ENCODE data around the gene GPR32.
A peak's percentile ranks its signal among the peaks of the same experiment; 100 is the strongest.

The GPR32 gene

DNA sequence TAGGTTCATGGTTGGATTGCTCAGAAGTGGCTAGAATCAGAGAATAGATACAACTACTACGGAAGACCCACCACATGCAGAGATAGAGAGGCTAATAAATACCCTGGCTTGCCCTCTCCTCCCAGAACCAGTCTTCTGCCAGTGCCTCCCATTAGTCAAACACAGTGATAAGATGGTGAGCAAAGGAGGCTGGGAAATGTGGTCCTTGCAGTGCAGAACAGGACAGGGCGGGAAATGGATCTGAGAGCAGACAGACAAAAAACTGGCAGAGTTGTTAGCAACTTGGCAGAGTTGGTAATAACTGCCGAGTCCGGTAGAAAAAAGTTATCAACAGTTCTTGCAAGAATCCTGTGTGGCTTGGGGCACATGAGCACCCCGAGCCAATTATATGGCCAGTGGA, 44.6 kb downstream of the GPR32 start:
- Histone ChIP-seq H3K9me3 (ENCODE audit: control insufficient read depth, insufficient read depth, low read depth, low read length) (no peaks in the 10 kb centered on the region), H3K27ac (ENCODE audit: extremely low read depth, low read depth, low read length) (no peak overlapping the region), H3K36me3 (ENCODE audit: control insufficient read depth in 2 of 2, insufficient read depth in 1 of 2, low read length in 2 of 2) (no peaks in the 10 kb centered on the region), H3K4me3 (ENCODE audit: low read depth, low read length) (no peak overlapping the region), H3K4me1 (ENCODE audit: control insufficient read depth, insufficient read depth, low read length) (no peaks in the 10 kb centered on the region)
- TF ChIP-seq, protein P1, sequence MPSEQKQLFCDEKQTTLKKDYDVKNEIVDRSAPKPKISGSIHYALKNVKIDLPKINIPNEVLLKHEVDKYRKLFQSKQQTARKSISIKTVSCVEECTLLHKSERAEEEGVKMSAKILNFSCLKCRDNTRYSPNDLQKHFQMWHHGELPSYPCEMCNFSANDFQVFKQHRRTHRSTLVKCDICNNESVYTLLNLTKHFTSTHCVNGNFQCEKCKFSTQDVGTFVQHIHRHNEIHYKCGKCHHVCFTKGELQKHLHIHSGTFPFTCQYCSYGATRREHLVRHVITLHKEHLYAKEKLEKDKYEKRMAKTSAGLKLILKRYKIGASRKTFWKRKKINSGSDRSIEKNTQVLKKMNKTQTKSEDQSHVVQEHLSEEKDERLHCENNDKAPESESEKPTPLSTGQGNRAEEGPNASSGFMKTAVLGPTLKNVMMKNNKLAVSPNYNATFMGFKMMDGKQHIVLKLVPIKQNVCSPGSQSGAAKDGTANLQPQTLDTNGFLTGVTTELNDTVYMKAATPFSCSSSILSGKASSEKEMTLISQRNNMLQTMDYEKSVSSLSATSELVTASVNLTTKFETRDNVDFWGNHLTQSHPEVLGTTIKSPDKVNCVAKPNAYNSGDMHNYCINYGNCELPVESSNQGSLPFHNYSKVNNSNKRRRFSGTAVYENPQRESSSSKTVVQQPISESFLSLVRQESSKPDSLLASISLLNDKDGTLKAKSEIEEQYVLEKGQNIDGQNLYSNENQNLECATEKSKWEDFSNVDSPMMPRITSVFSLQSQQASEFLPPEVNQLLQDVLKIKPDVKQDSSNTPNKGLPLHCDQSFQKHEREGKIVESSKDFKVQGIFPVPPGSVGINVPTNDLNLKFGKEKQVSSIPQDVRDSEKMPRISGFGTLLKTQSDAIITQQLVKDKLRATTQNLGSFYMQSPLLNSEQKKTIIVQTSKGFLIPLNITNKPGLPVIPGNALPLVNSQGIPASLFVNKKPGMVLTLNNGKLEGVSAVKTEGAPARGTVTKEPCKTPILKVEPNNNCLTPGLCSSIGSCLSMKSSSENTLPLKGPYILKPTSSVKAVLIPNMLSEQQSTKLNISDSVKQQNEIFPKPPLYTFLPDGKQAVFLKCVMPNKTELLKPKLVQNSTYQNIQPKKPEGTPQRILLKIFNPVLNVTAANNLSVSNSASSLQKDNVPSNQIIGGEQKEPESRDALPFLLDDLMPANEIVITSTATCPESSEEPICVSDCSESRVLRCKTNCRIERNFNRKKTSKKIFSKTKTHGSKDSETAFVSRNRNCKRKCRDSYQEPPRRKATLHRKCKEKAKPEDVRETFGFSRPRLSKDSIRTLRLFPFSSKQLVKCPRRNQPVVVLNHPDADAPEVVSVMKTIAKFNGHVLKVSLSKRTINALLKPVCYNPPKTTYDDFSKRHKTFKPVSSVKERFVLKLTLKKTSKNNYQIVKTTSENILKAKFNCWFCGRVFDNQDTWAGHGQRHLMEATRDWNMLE (tag by site-specific recombination; conservative IDR thresholded peaks at IDR 0.05; ENCODE audit: low read depth) = no peak
- TF ChIP-seq ZNF10 (tag by site-specific recombination; IDR thresholded peaks at IDR 0.05) (no peak), ZEB2 (tag by site-specific recombination; IDR thresholded peaks at IDR 0.05) (no peak), ZNF394 (tag by site-specific recombination; IDR thresholded peaks at IDR 0.05; ENCODE audit: borderline replicate concordance) (no peak), ZNF624 (tag by site-specific recombination; IDR thresholded peaks at IDR 0.05) (no peak)
- ChIA-PET POLR2A (interaction anchor here (0.5 to 2.7 kb wide), 3 partner anchors 11 to 35 kb away, joined by 3 to 23 read pairs (median 3); no protein-coding TSS in a partner anchor), CTCF (interaction anchor here (0.6 to 1.7 kb wide), 3 partner anchors 90 to 188 kb away, joined by 3 to 4 read pairs (median 4); no protein-coding TSS in a partner anchor)

DNA sequence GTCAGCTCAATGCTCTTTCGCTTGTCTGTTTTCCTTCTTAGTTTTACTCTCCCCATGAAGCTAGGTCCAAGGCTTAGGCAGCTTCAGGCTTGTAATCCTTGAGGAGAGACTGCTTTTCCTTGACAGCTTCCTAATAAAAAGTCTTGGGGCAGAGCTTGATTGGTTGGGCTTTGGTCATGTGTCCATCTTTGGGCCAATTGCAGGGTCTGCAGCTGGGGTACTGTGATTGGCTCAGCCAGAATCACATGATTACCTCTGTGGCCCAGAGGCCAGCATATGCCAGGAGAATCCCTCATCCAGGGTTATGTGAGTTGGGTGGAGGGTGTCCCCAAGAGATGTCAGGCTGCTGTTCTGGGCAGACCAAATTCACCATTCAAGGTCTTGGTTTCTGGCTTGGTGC, 45.2 kb downstream of the GPR32 start:
- POLR2A ChIA-PET = interaction anchor here (0.5 to 2.7 kb wide), 3 partner anchors 11 to 34 kb away, joined by 3 to 23 read pairs (median 3); no protein-coding TSS in a partner anchor
- Histone ChIP-seq H3K9me3 (ENCODE audit: control insufficient read depth, insufficient read depth, low read depth, low read length) (no peaks in the 10 kb centered on the region), H3K4me3 (ENCODE audit: low read depth, low read length) (no peak overlapping the region), H3K4me1 (ENCODE audit: control insufficient read depth, insufficient read depth, low read length) (no peaks in the 10 kb centered on the region), H3K36me3 (ENCODE audit: control insufficient read depth in 2 of 2, insufficient read depth in 1 of 2, low read length in 2 of 2) (no peaks in the 10 kb centered on the region), H3K27ac (ENCODE audit: extremely low read depth, low read depth, low read length) (no peak overlapping the region)
- CTCF ChIA-PET = interaction anchor here (0.5 to 1.7 kb wide), 3 partner anchors 24 to 107 kb away, joined by 4 read pairs; no protein-coding TSS in a partner anchor
- TF ChIP-seq ZNF341 (tag by site-specific recombination; IDR thresholded peaks at IDR 0.05; ENCODE audit: low read depth) (no peak), ZBTB7A (tag by site-specific recombination; IDR thresholded peaks at IDR 0.05; ENCODE audit: low read depth) (no peak), ZXDB (tag by site-specific recombination; IDR thresholded peaks at IDR 0.05) (no peak), SCRT1 (tag by site-specific recombination; IDR thresholded peaks at IDR 0.05; ENCODE audit: borderline replicate concordance) (no peak), ZNF350 (tag by site-specific recombination; IDR thresholded peaks at IDR 0.05) (0 out of 2 replicates have a peak, but pooled peaks have one; percentile 31), MZF1 (tag by site-specific recombination; IDR thresholded peaks at IDR 0.05; ENCODE audit: borderline replicate concordance) (no peak)

DNA sequence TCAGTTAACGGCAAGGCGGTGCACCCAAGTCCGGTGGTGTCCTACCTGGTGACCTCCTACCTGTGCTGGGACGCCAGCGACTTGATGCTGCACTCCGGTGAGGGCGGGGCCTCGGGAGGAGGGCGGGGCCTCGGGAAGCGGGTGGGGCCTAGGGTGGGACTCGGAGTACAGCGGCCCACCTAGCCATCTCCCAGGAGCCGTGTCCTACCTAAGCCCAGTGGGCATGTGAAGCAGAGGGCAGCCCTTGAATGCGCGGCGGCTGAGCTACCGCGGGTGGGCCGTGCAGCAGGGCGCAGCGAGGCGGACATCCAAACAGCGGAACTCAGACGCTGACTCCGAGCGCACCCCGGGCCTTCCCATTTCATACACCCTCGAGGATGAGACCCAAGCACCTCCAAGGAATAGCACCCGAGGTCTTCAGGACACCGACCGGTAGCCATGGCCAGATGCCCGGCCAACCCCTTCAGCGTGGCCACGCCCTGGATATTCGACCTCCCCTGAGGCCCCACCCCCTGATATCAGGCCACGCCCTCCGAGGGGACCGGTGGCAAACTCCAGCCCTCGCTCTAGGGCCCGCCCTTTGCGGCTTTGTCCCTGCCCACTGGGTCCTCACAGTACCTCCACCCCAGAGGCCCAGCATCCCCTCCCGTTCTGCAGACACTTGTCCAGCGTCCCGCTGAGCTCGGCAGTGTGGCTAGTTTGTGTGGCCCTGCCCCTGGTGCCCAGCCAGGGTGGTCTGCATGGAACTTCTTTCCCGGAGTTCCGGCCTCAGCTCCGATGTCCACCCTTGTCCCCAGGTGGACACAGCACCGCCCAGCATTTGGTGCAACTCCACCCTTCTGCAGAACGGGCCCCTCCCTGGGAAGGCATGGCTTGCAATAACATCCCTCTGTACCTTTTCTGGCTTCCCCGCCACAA, 47.9 kb downstream of the GPR32 start:
- peak overlapping the region; percentile 50 for H3K4me3 ChIP-seq (ENCODE audit: low read depth, low read length)
- peak; percentile 95 for TF ChIP-seq ZNF335 (tag by site-specific recombination; conservative IDR thresholded peaks at IDR 0.05)
- TF ChIP-seq RBAK (tag by site-specific recombination; IDR thresholded peaks at IDR 0.05) = no peak
- no peak for TF ChIP-seq ZNF585B (tag by site-specific recombination; IDR thresholded peaks at IDR 0.05)
- TF ChIP-seq, protein P2, sequence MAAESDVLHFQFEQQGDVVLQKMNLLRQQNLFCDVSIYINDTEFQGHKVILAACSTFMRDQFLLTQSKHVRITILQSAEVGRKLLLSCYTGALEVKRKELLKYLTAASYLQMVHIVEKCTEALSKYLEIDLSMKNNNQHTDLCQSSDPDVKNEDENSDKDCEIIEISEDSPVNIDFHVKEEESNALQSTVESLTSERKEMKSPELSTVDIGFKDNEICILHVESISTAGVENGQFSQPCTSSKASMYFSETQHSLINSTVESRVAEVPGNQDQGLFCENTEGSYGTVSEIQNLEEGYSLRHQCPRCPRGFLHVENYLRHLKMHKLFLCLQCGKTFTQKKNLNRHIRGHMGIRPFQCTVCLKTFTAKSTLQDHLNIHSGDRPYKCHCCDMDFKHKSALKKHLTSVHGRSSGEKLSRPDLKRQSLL (tag by site-specific recombination; IDR thresholded peaks at IDR 0.05) = no peak
- TF ChIP-seq ZNF561 (tag by site-specific recombination; IDR thresholded peaks at IDR 0.05; ENCODE audit: borderline replicate concordance) = no peak
- no peak for TF ChIP-seq TCF7L2 (IDR thresholded peaks at IDR 0.05; ENCODE audit: borderline replicate concordance, low read depth, low read length)
- TF ChIP-seq ZNF248 (tag by site-specific recombination; IDR thresholded peaks at IDR 0.05) = no peak
- TF ChIP-seq, protein P3, sequence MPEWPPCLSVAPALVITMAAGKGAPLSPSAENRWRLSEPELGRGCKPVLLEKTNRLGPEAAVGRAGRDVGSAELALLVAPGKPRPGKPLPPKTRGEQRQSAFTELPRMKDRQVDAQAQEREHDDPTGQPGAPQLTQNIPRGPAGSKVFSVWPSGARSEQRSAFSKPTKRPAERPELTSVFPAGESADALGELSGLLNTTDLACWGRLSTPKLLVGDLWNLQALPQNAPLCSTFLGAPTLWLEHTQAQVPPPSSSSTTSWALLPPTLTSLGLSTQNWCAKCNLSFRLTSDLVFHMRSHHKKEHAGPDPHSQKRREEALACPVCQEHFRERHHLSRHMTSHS (tag by site-specific recombination; IDR thresholded peaks at IDR 0.05) = no peak
- no peak for TF ChIP-seq ZNF221 (tag by site-specific recombination; IDR thresholded peaks at IDR 0.05; ENCODE audit: borderline replicate concordance)
- no peak for TF ChIP-seq ZSCAN23 (tag by site-specific recombination; IDR thresholded peaks at IDR 0.05)
- TF ChIP-seq ZNF560 (tag by site-specific recombination; IDR thresholded peaks at IDR 0.05; ENCODE audit: borderline replicate concordance) = no peak
- no peak for TF ChIP-seq YY1 (tag by site-specific recombination; IDR thresholded peaks at IDR 0.05)
- no peak for TF ChIP-seq ZNF701 (tag by site-specific recombination; IDR thresholded peaks at IDR 0.05)

More for the DNA sequence above, 47.9 kb downstream of the GPR32 start:
- ChIA-PET POLR2A (interaction anchor here (1.3 to 1.5 kb wide), 2 partner anchors 13 to 14 kb away, joined by 6 to 10 read pairs; no protein-coding TSS in a partner anchor), CTCF (interaction anchor here (0.7 kb wide), 1 partner anchor 114 kb away, joined by 3 read pairs; no protein-coding TSS in a partner anchor)
- H3K9me3 ChIP-seq (ENCODE audit: control insufficient read depth, insufficient read depth, low read depth, low read length) = no peaks in the 10 kb centered on the region
- H3K27ac ChIP-seq (ENCODE audit: extremely low read depth, low read depth, low read length) = no peak overlapping the region; the same call in 1 of the 2 replicates
- H3K4me1 ChIP-seq (ENCODE audit: control insufficient read depth, insufficient read depth, low read length) = no peaks in the 10 kb centered on the region
- no peaks in the 10 kb centered on the region for H3K36me3 ChIP-seq (ENCODE audit: control insufficient read depth in 2 of 2, insufficient read depth in 1 of 2, low read length in 2 of 2)
